ENCODE results near the gene COLGALT1.

Gene COLGALT1

GRCh38 chr19:17625043-17625442 lies 69.6 kb downstream of the COLGALT1 start:
- DNase-seq: no peak

- DNase-seq: no peak
Measured at GRCh38 chr19:17625980-17626379, 70.5 kb downstream of the COLGALT1 start.

- no peak for DNase-seq
Measured at GRCh38 chr19:17626456-17627015, 71.1 kb downstream of the COLGALT1 start.

GRCh38 chr19:17627161-17627560 lies 71.7 kb downstream of the COLGALT1 start:
- no peak for DNase-seq

GRCh38 chr19:17627921-17628320 lies 72.5 kb downstream of the COLGALT1 start:
- DNase-seq: no peak

- no peak for DNase-seq
Measured at GRCh38 chr19:17629760-17630159, 74.3 kb downstream of the COLGALT1 start.

GRCh38 chr19:17632577-17632976 lies 77.1 kb downstream of the COLGALT1 start:
- DNase-seq: no peak

Measured in SHP77 (cell line).